T-helper 9 cell (primary cell): ENCODE measurements around the gene PRR15L.
"Not testable (repeated sequence)": the region's sequence is repeated elsewhere in the genome, so short reads cannot be mapped to it uniquely, and the experiment has no call there.

ENCODE experiments used
- DNase-seq: peaks from one replicate; pipeline ENCODE4 v3.0.0-alpha.2; 2020

Gene PRR15L

GRCh38 chr17:47929218-47930000, 28.3 kb downstream of the PRR15L start:
- DNase-seq = no peak

GRCh38 chr17:47928415-47928814, 29.3 kb downstream of the PRR15L start:
- DNase-seq = no peak

- no peak for DNase-seq
Observed at GRCh38 chr17:47927821-47928400, 29.8 kb downstream of the PRR15L start.

GRCh38 chr17:47925678-47925988, 32.0 kb downstream of the PRR15L start:
- DNase-seq = no peak

DNA sequence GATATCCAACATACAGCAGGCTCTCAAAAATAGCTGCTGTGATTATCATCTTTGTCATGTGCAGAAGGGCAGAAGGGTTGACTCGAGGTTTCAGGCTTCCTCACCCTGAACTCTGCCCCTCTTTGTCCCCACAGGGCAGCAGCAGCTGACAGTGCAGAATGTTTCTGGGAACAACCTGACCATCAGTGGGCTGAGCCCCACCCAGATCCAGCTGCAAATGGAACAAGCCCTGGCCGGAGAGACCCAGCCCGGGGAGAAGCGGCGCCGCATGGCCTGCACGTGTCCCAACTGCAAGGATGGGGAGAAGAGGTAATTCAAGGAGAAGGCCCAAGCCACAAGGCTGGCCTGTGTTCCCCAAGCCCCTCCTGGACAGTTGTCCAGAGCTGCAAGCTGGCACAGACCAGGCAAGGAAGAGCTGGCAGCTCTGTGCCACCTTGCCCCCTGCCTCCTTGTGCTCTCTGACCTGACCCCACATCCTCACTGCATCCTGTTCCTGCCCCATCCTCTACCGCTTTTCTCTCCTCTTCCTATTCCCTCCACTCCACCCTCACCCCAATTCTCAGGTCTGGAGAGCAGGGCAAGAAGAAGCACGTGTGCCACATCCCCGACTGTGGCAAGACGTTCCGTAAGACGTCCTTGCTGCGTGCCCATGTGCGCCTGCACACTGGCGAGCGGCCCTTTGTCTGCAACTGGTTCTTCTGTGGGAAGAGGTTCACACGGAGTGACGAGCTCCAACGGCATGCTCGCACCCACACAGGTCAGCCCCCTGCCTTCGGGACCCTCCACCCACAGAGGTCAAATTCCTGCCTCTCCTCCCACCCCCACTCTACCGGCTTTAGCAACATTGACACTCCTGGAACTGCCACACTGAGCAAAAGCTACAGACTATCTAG, 32.7 kb downstream of the PRR15L start:
- no peak for DNase-seq

DNA sequence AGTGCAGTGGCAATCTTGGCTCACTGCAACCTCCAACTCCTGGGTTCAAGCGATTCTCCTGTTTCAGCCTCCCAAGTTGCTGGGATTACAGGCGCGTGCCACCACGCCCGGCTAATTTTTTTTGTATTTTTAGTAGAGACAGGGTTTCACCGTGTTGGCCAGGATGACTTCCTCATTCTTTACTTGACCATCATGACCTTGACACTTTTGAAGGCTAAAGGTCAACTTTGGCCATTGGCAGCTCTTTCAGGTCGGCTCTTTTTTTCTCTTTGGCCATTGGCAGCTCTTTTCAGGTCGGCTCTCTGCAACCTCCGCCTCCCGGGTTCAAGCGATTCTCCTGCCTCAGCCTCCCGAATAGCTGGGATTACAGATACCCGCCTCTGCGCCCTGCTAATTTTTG, 37.8 kb downstream of the PRR15L start:
- DNase-seq = not testable (repeated sequence)

DNA sequence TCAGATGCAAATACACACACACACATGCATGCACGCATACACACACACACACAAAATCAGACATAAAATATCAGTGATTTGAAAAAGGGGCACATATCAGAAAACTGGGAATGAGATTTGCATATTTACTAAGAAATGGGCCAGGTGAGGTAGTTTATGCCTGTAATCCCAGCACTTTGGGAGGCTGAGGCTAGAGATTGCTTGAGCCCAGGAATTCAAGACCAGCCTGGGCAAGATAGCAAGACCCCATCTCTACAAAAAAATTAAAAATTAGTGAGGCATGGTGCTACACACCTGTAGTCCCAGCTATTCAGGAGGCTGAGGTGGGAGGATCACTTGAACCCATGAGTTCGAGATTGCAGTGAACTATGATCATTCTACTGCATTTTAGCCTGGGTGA, 38.7 kb downstream of the PRR15L start:
- DNase-seq = no peak

- DNase-seq = no peak
Observed at GRCh38 chr17:47918006-47918405, 39.7 kb downstream of the PRR15L start.

DNA sequence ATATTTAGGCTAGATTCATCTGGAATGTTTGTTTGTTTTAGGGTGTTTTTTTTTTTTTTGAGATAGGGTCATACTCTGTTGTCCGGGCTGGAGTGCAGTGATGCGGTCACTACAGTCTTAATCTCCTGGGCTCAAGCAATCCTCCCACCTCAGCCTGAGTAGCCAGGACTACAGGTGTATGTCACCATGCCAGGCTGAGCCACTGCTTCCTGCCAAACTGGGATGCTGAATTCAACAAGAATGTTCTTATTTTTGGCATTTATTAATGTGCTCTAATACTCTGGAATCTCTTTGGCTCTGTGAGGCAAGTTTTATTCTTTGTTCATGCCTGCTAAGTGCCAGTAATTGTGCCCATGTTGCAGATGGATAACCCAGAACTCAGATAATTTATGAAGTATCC, 40.1 kb downstream of the PRR15L start:
- DNase-seq = no peak

DNA sequence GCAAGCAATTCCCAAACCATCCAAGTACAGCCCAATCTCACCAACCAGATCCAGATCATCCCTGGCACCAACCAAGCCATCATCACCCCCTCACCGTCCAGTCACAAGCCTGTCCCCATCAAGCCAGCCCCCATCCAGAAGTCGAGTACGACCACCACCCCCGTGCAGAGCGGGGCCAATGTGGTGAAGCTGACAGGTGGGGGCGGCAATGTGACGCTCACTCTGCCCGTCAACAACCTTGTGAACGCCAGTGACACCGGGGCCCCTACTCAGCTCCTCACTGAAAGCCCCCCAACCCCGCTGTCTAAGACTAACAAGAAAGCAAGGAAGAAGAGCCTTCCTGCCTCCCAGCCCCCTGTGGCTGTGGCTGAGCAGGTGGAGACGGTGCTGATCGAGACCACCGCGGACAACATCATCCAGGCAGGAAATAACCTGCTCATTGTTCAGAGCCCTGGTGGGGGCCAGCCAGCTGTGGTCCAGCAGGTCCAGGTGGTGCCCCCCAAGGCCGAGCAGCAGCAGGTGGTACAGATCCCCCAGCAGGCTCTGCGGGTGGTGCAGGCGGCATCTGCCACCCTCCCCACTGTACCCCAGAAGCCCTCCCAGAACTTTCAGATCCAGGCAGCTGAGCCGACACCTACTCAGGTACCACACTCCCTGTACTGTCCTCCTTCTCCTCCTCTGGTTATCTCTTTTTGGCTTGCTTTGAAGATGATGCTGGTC, 41.0 kb downstream of the PRR15L start:
- DNase-seq = no peak

DNA sequence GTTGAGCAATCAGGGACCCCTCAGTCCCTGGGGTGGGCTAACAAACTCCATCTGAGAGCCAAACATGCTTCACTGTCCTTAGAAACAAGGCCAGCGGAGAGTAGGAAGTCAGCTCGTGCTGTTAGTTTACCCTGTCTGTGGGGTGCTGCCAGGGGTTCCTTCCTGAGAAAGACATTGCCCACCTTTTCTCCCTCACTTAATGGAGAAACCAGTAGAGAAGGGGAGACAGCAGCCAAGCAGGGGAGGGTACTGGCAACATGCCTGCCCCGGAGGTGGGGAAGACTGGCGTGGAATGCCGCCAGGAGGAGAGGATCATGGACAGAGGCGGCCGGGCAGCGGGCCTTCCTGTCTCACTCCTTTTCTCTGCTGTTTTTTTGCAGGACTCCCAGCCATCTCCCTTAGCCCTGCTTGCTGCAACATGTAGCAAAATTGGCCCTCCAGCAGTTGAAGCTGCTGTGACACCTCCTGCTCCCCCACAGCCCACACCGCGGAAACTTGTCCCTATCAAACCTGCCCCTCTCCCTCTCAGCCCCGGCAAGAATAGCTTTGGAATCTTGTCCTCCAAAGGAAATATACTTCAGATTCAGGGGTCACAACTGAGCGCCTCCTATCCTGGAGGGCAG, 41.8 kb downstream of the PRR15L start:
- DNase-seq = no peak

- DNase-seq = no peak
Observed at GRCh38 chr17:47914306-47914948, 43.3 kb downstream of the PRR15L start.

GRCh38 chr17:47913050-47913449, 44.6 kb downstream of the PRR15L start:
- no peak for DNase-seq

DNA sequence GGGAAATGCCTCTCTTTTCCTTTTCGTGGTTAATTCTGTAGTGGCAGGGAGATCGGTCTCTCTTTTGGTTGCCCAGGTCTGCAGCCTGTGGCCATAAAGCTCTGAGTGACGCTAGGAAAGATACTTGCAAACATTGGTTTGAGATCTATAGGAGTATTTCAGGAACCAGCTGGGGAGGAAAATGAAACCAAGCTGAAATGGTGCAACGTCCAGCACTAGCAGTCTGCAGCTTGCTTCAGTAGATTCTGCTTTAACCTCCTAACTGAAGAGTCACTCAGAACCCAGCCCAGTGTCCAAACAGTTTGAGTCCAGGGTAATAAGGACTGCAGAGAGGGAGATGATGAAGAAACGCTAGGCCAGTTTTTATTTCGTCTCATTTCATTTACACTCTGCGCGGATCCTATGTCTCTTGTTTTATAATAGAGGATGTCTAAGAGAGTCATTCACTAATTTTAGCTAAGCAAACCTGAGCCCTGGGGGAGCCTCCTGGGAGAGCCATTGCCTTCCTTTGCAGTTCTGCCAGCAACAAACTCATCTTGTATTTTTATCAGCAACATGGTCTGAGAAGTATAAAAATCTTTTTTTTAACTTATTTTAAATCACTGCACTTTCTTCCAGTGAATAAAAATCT, 49.6 kb downstream of the PRR15L start:
- no peak for DNase-seq

DNA sequence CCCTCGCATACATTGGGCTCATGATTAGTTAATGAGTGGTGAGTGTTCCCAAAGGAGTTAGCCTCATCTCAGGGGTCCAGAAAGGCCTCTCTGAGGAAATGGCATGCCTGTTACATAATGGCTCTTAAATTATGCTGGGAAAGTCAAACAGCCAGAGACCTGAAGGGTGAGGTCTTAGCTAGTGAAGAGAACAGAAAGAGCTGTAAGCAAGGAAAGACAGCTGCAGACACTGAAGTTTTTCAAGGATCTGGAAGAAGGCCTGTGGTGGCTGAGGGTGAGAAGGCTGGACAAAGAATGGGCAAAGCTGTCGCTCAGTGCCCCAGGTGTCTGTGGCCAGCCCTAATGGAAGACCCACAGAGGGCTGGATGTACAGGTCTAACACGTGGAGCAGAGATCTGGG, 51.2 kb downstream of the PRR15L start:
- no peak for DNase-seq

GRCh38 chr17:47905221-47905733, 52.4 kb downstream of the PRR15L start:
- DNase-seq = no peak

DNA sequence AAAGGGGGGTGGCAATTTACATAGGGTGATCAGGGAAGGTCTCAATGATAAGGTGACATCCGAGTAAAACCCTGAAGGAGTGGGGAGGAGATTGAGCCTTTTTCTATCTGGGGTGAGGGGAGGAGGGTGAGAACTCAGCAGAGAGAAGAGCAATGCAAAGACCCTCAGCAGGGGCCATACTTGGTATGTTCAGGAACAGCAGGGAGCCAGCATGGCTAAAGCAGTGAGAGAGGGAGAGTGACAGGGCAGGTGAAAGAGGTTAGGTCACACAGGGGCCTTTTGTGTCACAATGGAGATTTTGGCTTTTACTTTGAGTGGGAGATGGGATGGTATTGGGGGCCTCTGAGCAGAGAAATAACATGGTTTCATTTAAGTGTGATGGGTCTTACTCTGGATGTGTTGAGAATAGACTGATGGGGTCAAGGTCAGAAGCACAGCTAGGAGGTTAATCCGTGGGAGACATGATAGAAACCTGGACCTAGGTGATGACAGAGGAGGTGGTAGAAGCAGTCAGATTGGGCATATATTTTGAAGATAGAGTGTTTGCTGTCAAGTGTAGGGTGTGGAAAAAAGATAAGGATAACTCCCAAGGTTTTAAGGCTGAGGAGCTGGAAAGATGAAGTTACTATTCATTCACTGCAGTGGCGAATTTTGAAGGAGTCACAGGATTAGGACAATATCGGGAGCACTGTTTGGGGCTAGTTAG, 55.5 kb downstream of the PRR15L start:
- no peak for DNase-seq
